H1 (cell line): ENCODE results near the gene RPTOR. TPM values are rescaled to one million over a fixed set of nuclear protein-coding genes. Genes with fewer than 3 reads are reported as not detected.

Source experiments
- CTCF ChIA-PET: fragments of 300-600 bp; sonication (Branson Sonifier 250); formaldehyde crosslinking; loops from one replicate; lab custom pipeline; 2021; ENCODE audit not compliant: partially characterized antibody; lab: Charles Lee
- POLR2A ChIA-PET: fragments of 300-600 bp; sonication (Branson Sonifier 250); formaldehyde crosslinking; loops from one replicate; lab custom pipeline; 2021; ENCODE audit warnings: inconsistent platforms; ENCODE audit not compliant: partially characterized antibody; lab: Charles Lee
- DNase-seq, 2 experiments: peaks; one replicate each; pipeline versions ENCODE4 v3.0.0 to v3.0.0-alpha.2; 2010 to 2022; ENCODE audit warnings: low spot score in 2 of 2, low read depth in 1 of 2, mixed read lengths in 1 of 2
- FAIRE-seq: peaks from 2 replicates; lab custom pipeline; 2011; peaks lifted over from hg19 to GRCh38; lab: Jason Lieb, UNC
- H2AFZ ChIP-seq: 2 replicates; pipeline ENCODE4 v1.8.1; 2012; ENCODE audit warnings: low read length, inconsistent platforms
- H2AK5ac ChIP-seq: 2 replicates; pipeline ENCODE4 v1.6.1; 2013; ENCODE audit warnings: low read depth, low read length
- H2BK120ac ChIP-seq: replicated peaks from 2 replicates; pipeline ENCODE3; 2013; ENCODE audit warnings: low read depth, low read length, inconsistent platforms
- H2BK12ac ChIP-seq: 2 replicates; pipeline ENCODE4 v1.6.1; 2013; ENCODE audit warnings: low read depth, low read length
- H2BK15ac ChIP-seq: 2 replicates; pipeline ENCODE4 v1.6.1; 2013; ENCODE audit warnings: low read length
- H2BK20ac ChIP-seq: 2 replicates; pipeline ENCODE4 v1.6.1; 2013; ENCODE audit warnings: low read length
- H2BK5ac ChIP-seq: 2 replicates; pipeline ENCODE4 v1.6.1; 2013; ENCODE audit warnings: low read depth, low read length
- H3K14ac ChIP-seq: 2 replicates; pipeline ENCODE4 v1.6.1; 2013; ENCODE audit warnings: inconsistent platforms; ENCODE audit not compliant: insufficient read length
- H3K18ac ChIP-seq: 2 replicates; pipeline ENCODE4 v1.6.1; 2013; ENCODE audit warnings: low read length; ENCODE audit errors: extremely low read depth
- H3K23ac ChIP-seq: 2 replicates; pipeline ENCODE4 v1.6.1; 2013; ENCODE audit warnings: inconsistent platforms; ENCODE audit not compliant: insufficient read length
- H3K23me2 ChIP-seq: 2 replicates; pipeline ENCODE4 v1.6.1; 2013; ENCODE audit warnings: low read depth, low read length
- H3K27ac ChIP-seq: 2 replicates; pipeline ENCODE4 v1.6.1; 2011; ENCODE audit warnings: low read depth, low read length, inconsistent platforms
- H3K27me3 ChIP-seq, 4 experiments: replicated peaks in 1 of 4; 1 replicate in 1 of 4; 2 replicates in 3 of 4; pipeline versions ENCODE4 v1.6.1 to v1.8.1; 2011 to 2013; ENCODE audit warnings: low read length in 3 of 4, mild to moderate bottlenecking in 3 of 4, inconsistent platforms in 2 of 4, mixed read lengths in 2 of 4, moderate library complexity in 1 of 4; ENCODE audit not compliant: control insufficient read depth in 3 of 4, insufficient read depth in 3 of 4; ENCODE audit errors: extremely low read depth in 1 of 4
- H3K36me3 ChIP-seq, 4 experiments: 2 replicates each; pipeline versions ENCODE4 v1.6.1 to v1.8.1; 2011 to 2013; ENCODE audit warnings: mild to moderate bottlenecking in 4 of 4, low read length in 3 of 4, moderate library complexity in 2 of 4, control low read depth in 1 of 4, inconsistent platforms in 1 of 4; ENCODE audit not compliant: insufficient read depth in 4 of 4, control insufficient read depth in 2 of 4
- H3K4ac ChIP-seq: replicated peaks from 2 replicates; pipeline ENCODE3; 2013; ENCODE audit warnings: low read length, low read depth, mixed read lengths, inconsistent platforms; ENCODE audit not compliant: insufficient read length
- H3K4me1 ChIP-seq, 4 experiments: replicated peaks in 1 of 4; 1 replicate in 1 of 4; 2 replicates in 3 of 4; pipeline versions ENCODE4 v1.6.1 to v1.8.1; 2011 to 2013; ENCODE audit warnings: low read length in 3 of 4, inconsistent platforms in 2 of 4, mixed read lengths in 1 of 4; ENCODE audit not compliant: insufficient read depth in 4 of 4, control insufficient read depth in 3 of 4
- H3K4me2 ChIP-seq, 2 experiments: 2 replicates each; pipeline versions ENCODE4 v1.6.1 to v1.8.1; 2011 to 2013; ENCODE audit warnings: low read depth in 2 of 2, low read length in 2 of 2, control low read depth in 1 of 2, inconsistent platforms in 1 of 2, mild to moderate bottlenecking in 1 of 2; ENCODE audit not compliant: insufficient read depth in 1 of 2
- H3K4me3 ChIP-seq, 4 experiments: fragments of 200-600, 300-600 bp in 1 of 4; sonication (generic), shearing (Covaris generic), sonication (Bioruptor Twin) in 1 of 4; 2 replicates each; pipeline versions ENCODE4 v1.5.1 to v1.8.1; 2011 to 2016; ENCODE audit warnings: low read length in 4 of 4, low read depth in 3 of 4, control low read depth in 2 of 4, inconsistent platforms in 2 of 4, mild to moderate bottlenecking in 2 of 4, mixed read lengths in 1 of 4, moderate library complexity in 1 of 4; ENCODE audit not compliant: insufficient read depth in 2 of 4; ENCODE audit errors: extremely low read depth in 1 of 4
- H3K56ac ChIP-seq: replicated peaks from 2 replicates; pipeline ENCODE3; 2013; ENCODE audit warnings: low read depth, mild to moderate bottlenecking, mixed read lengths, low read length, inconsistent platforms; ENCODE audit not compliant: insufficient read length
- H3K79me1 ChIP-seq: 2 replicates; pipeline ENCODE4 v1.6.1; 2013; ENCODE audit warnings: low read depth, low read length, control low read depth
- H3K79me2 ChIP-seq, 2 experiments: 2 replicates each; pipeline versions ENCODE4 v1.6.1 to v1.8.1; 2012 to 2013; ENCODE audit warnings: low read length in 2 of 2, mild to moderate bottlenecking in 2 of 2, inconsistent platforms in 1 of 2; ENCODE audit not compliant: insufficient read depth in 2 of 2, control insufficient read depth in 1 of 2
- H3K9ac ChIP-seq, 4 experiments: replicated peaks in 1 of 4; 1 replicate in 1 of 4; 2 replicates in 3 of 4; pipeline versions ENCODE4 v1.6.1 to v1.8.1; 2011 to 2013; ENCODE audit warnings: low read depth in 3 of 4, low read length in 3 of 4, control low read depth in 2 of 4, mild to moderate bottlenecking in 2 of 4, moderate library complexity in 2 of 4, inconsistent platforms in 1 of 4; ENCODE audit errors: extremely low read depth in 1 of 4
- H3K9me3 ChIP-seq, 2 experiments: 2 replicates each; pipeline versions ENCODE4 v1.6.1 to v1.8.1; 2012 to 2013; ENCODE audit warnings: mild to moderate bottlenecking in 2 of 2, moderate library complexity in 2 of 2, control low read depth in 1 of 2, inconsistent platforms in 1 of 2, low read depth in 1 of 2, low read length in 1 of 2, mixed read lengths in 1 of 2; ENCODE audit not compliant: insufficient read depth in 2 of 2
- H4K20me1 ChIP-seq, 2 experiments: replicated peaks in 1 of 2; 2 replicates each; pipeline versions ENCODE3 to v1.8.1; 2011 to 2013; ENCODE audit warnings: inconsistent platforms in 2 of 2, low read length in 2 of 2, mild to moderate bottlenecking in 1 of 2; ENCODE audit not compliant: insufficient read depth in 2 of 2, control insufficient read depth in 1 of 2
- H4K5ac ChIP-seq: 2 replicates; pipeline ENCODE4 v1.6.1; 2013; ENCODE audit warnings: low read length, low read depth, mixed read lengths, inconsistent platforms; ENCODE audit not compliant: insufficient read length
- H4K8ac ChIP-seq: 2 replicates; pipeline ENCODE4 v1.8.0; 2013; ENCODE audit warnings: mild to moderate bottlenecking, moderate library complexity, low read length, inconsistent platforms; ENCODE audit not compliant: insufficient read depth; ENCODE audit errors: extremely low read depth
- H4K91ac ChIP-seq: replicated peaks from 2 replicates; pipeline ENCODE3; 2013; ENCODE audit warnings: low read length, mixed read lengths, inconsistent platforms; ENCODE audit not compliant: insufficient read length
- CHD1 ChIP-seq: IDR thresholded peaks from 2 replicates; pipeline ENCODE4 v1.6.1; 2012; ENCODE audit warnings: low read depth, low read length, improper control_type of control experiment
- JUND ChIP-seq: IDR thresholded peaks from 2 replicates; pipeline ENCODE4 v1.6.1; 2011; ENCODE audit warnings: mild to moderate bottlenecking, improper control_type of control experiment, low read length
- KDM4A ChIP-seq: IDR thresholded peaks from one replicate; pipeline ENCODE4 v1.7.1; 2012; ENCODE audit warnings: low read depth, mild to moderate bottlenecking, moderate library complexity, low read length, inconsistent platforms; ENCODE audit not compliant: severe bottlenecking
- SIRT6 ChIP-seq: IDR thresholded peaks from one replicate; pipeline ENCODE4 v1.7.1; 2012; ENCODE audit warnings: low read length, inconsistent platforms
- YY1 ChIP-seq: IDR thresholded peaks from 2 replicates; pipeline ENCODE4 v1.6.1; 2011; ENCODE audit warnings: low read depth, mild to moderate bottlenecking, low read length
- ZNF274 ChIP-seq: IDR thresholded peaks from 2 replicates; pipeline ENCODE4 v1.7.0; 2012; ENCODE audit warnings: low read length, borderline replicate concordance; ENCODE audit errors: extremely low read depth
- WGBS, 2 experiments: shearing (Covaris generic) in 1 of 2; methylation state at CpG; one replicate each; pipeline versions ENCODE4 v1.1.6 to v1.1.7; 2013 to 2015; ENCODE audit warnings: low lambda C conversion rate in 2 of 2, mixed read lengths in 2 of 2, inconsistent platforms in 1 of 2, low coverage in 1 of 2, missing lambda C conversion rate in 1 of 2; ENCODE audit not compliant: insufficient replicate concordance in 2 of 2, insufficient coverage in 1 of 2, insufficient read length in 1 of 2; ENCODE audit errors: extremely low coverage in 1 of 2, missing lambda C conversion rate in 1 of 2; 5-methylcytosine and 5-hydroxymethylcytosine counted together
- polyA plus RNA-seq, 7 experiments: library from polyadenylated mRNA; depleted of rRNA in 3 of 7; stranded (reverse) in 5 of 7; unstranded in 2 of 7; fragments of >200 nt in 5 of 7; fragments of 200-250 nt in 2 of 7; gene quantifications; 1 replicate in 5 of 7; 2 replicates in 1 of 7; 4 replicates in 1 of 7; pipeline versions ENCODE4 v1.2.1 to v1.2.3, GENCODE V29; 2011 to 2013; ENCODE audit warnings: missing spikeins in 2 of 7, mixed read lengths in 2 of 7
- total RNA-seq: library from RNA; stranded (reverse); fragmentation: NEBNext Ultra II Directional; extraction: Animal tissue kit (Norgen Biotek cat#: 25700); gene quantifications from 2 replicates; pipeline ENCODE4 v1.2.1, GENCODE V29; 2021

RPTOR gene
- total and polyA plus RNA-seq, 2 of the 8 experiments (the other 6 are each of a cell fraction or from before 2014, with no cell fraction given): 6.9 to 28.7 TPM

DNA sequence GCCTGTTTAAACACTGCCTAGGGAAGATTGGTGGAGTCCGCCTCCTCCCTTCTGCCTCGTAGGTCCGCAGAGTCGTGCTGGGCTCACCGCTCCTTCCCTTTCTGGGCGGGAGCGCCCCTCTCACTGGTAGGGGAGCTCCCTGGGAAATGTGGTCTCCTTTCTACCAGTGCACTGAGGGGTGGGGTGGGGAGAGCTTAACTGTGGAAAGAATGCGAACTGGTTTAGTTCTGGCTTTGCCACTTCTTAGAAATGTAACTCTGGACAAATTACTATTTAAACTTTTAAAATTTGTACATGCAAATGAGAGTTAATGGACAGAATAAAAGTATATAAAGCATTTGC, 105.7 kb downstream of the RPTOR start:
- 0 out of 2 replicates have a peak, but pooled peaks have one; percentile 2 for TF ChIP-seq YY1
- no peak for TF ChIP-seq ZNF274
- TF ChIP-seq JUND: no peak
- TF ChIP-seq CHD1: no peak
- TF ChIP-seq KDM4A: no peak
- TF ChIP-seq SIRT6: no peak

More for the DNA sequence above, 105.7 kb downstream of the RPTOR start:
- Histone ChIP-seq H3K9me3 (no peaks in the 10 kb centered on the region), H3K14ac (no peak overlapping the region), H2BK120ac (no peak overlapping the region), H3K79me2 (peaks cover 0 to 49% of the 10 kb centered on the region in 2 experiments; a peak in 3 of 4 replicates), H3K56ac (no peak overlapping the region), H2BK20ac (no peak overlapping the region), H4K91ac (no peak overlapping the region), H4K8ac (no peak overlapping the region; the same call in 1 of the 2 replicates), H2AK5ac (no peak overlapping the region), H2BK5ac (no peak overlapping the region; the same call in 1 of the 2 replicates), H2BK12ac (no peak overlapping the region), H3K23ac (no peak overlapping the region), H3K9ac (no peak overlapping the region), H3K27me3 (no peaks in the 10 kb centered on the region), H4K5ac (no peak overlapping the region), H3K4ac (no peak overlapping the region), H3K4me2 (no peak overlapping the region), H3K79me1 (peaks cover 14% of the 10 kb centered on the region), H2AFZ (no peak overlapping the region), H4K20me1 (peaks cover 2 to 22% of the 10 kb centered on the region in 2 experiments), H3K18ac (no peak overlapping the region), H3K27ac (no peak overlapping the region), H2BK15ac (no peak overlapping the region), H3K4me3 (no peak overlapping the region), H3K36me3 (no peaks in the 10 kb centered on the region), H3K23me2 (no peaks in the 10 kb centered on the region), H3K4me1 (peaks cover 3 to 10% (median 5%) of the 10 kb centered on the region in 4 experiments; a peak in 6 of 7 replicates)
- POLR2A ChIA-PET: interaction anchor here (0.9 to 1.5 kb wide), 4 partner anchors 9 to 105 kb away, joined by 3 to 6 read pairs (median 3); no protein-coding TSS in a partner anchor
- 64% methylated on average over 8 of the region's 8 CpGs; no CpG with 5 or more reads in 1 of the 2 experiments for WGBS, 2 experiments
- no peak for FAIRE-seq
- DNase-seq: no peak
- CTCF ChIA-PET: interaction anchor here (0.6 to 3.2 kb wide), 21 partner anchors 10 to 249 kb away, joined by 3 to 30 read pairs (median 5); no protein-coding TSS in a partner anchor
